Neural cell (in vitro differentiated cells): ENCODE data around the gene RASAL1.

Experiments used
- EP300 ChIP-seq: fragments of 450-650 bp; conservative IDR thresholded peaks from 2 replicates; pipeline ENCODE4 v1.6.1; 2014; ENCODE audit warnings: antibody characterized with exemption, mild to moderate bottlenecking, moderate library complexity; ENCODE audit not compliant: poor library complexity, severe bottlenecking
- EZH2 ChIP-seq: fragments of 200-600, 300-800 bp; shearing (Covaris generic), sonication (generic); IDR thresholded peaks from 2 replicates; pipeline ENCODE4 v1.6.1; 2014; ENCODE audit warnings: antibody characterized with exemption, low read length, borderline replicate concordance, mild to moderate bottlenecking; ENCODE audit not compliant: insufficient read depth, poor library complexity, severe bottlenecking
- MXI1 ChIP-seq: fragments of 450-650 bp; conservative IDR thresholded peaks from 2 replicates; pipeline ENCODE4 v1.6.1; 2014; ENCODE audit warnings: antibody characterized with exemption, mild to moderate bottlenecking; ENCODE audit not compliant: poor library complexity, severe bottlenecking
- POLR2AphosphoS5 ChIP-seq: IDR thresholded peaks from 2 replicates; pipeline ENCODE4 v1.6.1; 2012
- RAD21 ChIP-seq: fragments of 450-650 bp; conservative IDR thresholded peaks from 2 replicates; pipeline ENCODE4 v1.6.1; 2014; ENCODE audit warnings: antibody characterized with exemption, mild to moderate bottlenecking, moderate library complexity
- SMC3 ChIP-seq: fragments of 450-650 bp; conservative IDR thresholded peaks from 2 replicates; pipeline ENCODE4 v1.6.1; 2014; ENCODE audit warnings: antibody characterized with exemption, mild to moderate bottlenecking, moderate library complexity; ENCODE audit not compliant: poor library complexity
- TAF1 ChIP-seq: IDR thresholded peaks from 2 replicates; pipeline ENCODE4 v1.6.1; 2012; ENCODE audit warnings: low read depth
- TF ChIP-seq, protein P1 (sequence below): fragments of 450-650 bp; IDR thresholded peaks from 2 replicates; pipeline ENCODE4 v1.5.1; 2014; ENCODE audit warnings: antibody characterized with exemption, mild to moderate bottlenecking, moderate library complexity; ENCODE audit not compliant: poor library complexity, severe bottlenecking
- TF ChIP-seq, protein P2 (sequence below): IDR thresholded peaks from 2 replicates; pipeline ENCODE4 v1.6.1; 2012; ENCODE audit warnings: borderline replicate concordance

- TF ChIP-seq, protein P1, sequence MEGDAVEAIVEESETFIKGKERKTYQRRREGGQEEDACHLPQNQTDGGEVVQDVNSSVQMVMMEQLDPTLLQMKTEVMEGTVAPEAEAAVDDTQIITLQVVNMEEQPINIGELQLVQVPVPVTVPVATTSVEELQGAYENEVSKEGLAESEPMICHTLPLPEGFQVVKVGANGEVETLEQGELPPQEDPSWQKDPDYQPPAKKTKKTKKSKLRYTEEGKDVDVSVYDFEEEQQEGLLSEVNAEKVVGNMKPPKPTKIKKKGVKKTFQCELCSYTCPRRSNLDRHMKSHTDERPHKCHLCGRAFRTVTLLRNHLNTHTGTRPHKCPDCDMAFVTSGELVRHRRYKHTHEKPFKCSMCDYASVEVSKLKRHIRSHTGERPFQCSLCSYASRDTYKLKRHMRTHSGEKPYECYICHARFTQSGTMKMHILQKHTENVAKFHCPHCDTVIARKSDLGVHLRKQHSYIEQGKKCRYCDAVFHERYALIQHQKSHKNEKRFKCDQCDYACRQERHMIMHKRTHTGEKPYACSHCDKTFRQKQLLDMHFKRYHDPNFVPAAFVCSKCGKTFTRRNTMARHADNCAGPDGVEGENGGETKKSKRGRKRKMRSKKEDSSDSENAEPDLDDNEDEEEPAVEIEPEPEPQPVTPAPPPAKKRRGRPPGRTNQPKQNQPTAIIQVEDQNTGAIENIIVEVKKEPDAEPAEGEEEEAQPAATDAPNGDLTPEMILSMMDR = no peak
- TF ChIP-seq RAD21 = no peak
- no peak for TF ChIP-seq EP300
- TF ChIP-seq, protein P2, sequence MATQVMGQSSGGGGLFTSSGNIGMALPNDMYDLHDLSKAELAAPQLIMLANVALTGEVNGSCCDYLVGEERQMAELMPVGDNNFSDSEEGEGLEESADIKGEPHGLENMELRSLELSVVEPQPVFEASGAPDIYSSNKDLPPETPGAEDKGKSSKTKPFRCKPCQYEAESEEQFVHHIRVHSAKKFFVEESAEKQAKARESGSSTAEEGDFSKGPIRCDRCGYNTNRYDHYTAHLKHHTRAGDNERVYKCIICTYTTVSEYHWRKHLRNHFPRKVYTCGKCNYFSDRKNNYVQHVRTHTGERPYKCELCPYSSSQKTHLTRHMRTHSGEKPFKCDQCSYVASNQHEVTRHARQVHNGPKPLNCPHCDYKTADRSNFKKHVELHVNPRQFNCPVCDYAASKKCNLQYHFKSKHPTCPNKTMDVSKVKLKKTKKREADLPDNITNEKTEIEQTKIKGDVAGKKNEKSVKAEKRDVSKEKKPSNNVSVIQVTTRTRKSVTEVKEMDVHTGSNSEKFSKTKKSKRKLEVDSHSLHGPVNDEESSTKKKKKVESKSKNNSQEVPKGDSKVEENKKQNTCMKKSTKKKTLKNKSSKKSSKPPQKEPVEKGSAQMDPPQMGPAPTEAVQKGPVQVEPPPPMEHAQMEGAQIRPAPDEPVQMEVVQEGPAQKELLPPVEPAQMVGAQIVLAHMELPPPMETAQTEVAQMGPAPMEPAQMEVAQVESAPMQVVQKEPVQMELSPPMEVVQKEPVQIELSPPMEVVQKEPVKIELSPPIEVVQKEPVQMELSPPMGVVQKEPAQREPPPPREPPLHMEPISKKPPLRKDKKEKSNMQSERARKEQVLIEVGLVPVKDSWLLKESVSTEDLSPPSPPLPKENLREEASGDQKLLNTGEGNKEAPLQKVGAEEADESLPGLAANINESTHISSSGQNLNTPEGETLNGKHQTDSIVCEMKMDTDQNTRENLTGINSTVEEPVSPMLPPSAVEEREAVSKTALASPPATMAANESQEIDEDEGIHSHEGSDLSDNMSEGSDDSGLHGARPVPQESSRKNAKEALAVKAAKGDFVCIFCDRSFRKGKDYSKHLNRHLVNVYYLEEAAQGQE = no peak
- TF ChIP-seq POLR2AphosphoS5 = no peak
- no peak for TF ChIP-seq MXI1
- no peak for TF ChIP-seq TAF1
- TF ChIP-seq EZH2 = no peak
- TF ChIP-seq SMC3 = no peak
Measured at GRCh38 chr12:113114447-113115178, 20.9 kb downstream of the RASAL1 start.
